HG03469 (cell line): ENCODE data around the gene DDIT4.
"Not testable (repeated sequence)": the region's sequence is repeated elsewhere in the genome, so short reads cannot be mapped to it uniquely, and the experiment has no call there.

Source experiments
- ATAC-seq: cut with Tn5 transposase; IDR thresholded peaks from one replicate; pipeline ENCODE4 v1.9.1; 2021; ENCODE audit warnings: mild to moderate bottlenecking, moderate library complexity, moderate number of reproducible peaks; ENCODE audit not compliant: unreplicated experiment

Gene DDIT4

GRCh38 chr10:72285972-72286521 lies 12.3 kb downstream of the DDIT4 start:
- ATAC-seq = no peak

DNA sequence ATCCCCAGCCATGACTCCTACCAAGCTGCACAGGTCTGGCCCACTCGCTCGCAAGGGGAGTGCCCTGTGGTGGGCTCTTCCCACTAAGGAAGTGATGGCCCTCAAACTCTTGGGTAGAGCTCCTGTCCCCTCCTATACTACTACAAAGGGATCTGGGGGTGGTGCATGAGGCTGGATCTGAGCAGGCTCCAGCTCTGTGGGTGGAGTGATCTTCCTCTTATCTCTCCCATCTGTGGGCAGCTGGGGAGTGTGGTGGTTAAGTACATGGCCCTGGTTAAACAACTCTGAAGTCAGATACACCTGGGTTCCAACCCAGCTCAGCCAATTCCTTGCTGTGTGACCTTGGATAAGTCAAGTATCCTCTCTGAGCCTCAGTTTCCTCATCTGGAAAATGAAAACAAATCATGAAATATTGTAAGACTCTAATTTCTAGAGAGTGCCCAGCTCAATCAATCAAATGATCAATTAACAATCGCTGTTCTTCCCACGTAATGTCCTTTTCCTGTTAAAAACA lies 17.4 kb downstream of the DDIT4 start:
- ATAC-seq = no peak

GRCh38 chr10:72292223-72292691 lies 18.5 kb downstream of the DDIT4 start:
- no peak for ATAC-seq

GRCh38 chr10:72295330-72295910 lies 21.7 kb downstream of the DDIT4 start:
- no peak for ATAC-seq

GRCh38 chr10:72296829-72297280 lies 23.1 kb downstream of the DDIT4 start:
- not testable (repeated sequence) for ATAC-seq

- ATAC-seq = peak; percentile 28
These were observed 23.6 kb downstream of the DDIT4 start for GRCh38 chr10:72297281-72297804.

GRCh38 chr10:72297805-72298591 lies 24.3 kb downstream of the DDIT4 start:
- ATAC-seq = peak; percentile 65

- ATAC-seq = no peak
These were observed 25.1 kb downstream of the DDIT4 start for GRCh38 chr10:72298592-72299519.

DNA sequence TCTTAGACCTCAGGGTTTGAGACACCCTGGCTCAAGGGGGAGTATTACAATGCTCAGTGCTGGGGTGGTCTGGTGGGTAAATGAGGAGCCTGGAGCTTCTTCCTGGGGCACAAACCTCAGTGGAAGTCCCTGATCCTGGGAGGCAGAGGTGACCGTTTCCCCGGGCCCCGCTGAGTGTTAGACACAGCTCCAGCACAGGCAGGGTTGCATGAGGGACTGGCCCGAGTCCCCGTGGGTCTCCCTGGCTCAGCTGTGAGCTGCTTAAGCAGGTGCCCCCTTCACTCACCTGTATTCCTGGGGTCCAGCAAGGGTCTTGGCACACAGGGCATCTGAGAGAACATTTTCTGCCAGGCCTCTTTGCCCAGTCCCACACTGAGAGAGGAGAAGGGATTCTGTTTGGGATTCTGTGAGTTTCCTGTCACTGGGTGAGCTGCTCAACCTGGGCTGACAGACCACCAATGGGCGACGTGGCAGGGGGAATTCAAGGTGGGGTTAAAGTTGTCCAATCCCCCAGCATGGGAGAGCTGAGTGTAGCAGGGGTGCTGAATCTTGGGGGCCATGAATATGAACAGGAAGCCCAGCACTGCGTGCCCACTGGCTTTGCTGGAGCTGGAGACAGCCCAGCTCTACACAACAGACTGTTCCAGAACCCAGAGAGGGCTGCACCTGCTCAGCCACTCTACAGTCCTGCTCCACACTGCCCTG lies 29.9 kb downstream of the DDIT4 start:
- ATAC-seq = no peak

- no peak for ATAC-seq
These were observed 32.6 kb downstream of the DDIT4 start for GRCh38 chr10:72306215-72306760.

GRCh38 chr10:72307711-72308110 lies 34.0 kb downstream of the DDIT4 start:
- not testable (repeated sequence) for ATAC-seq

GRCh38 chr10:72308320-72308987 lies 34.7 kb downstream of the DDIT4 start:
- no peak for ATAC-seq

GRCh38 chr10:72309290-72310240 lies 35.8 kb downstream of the DDIT4 start:
- ATAC-seq = no peak

- no peak for ATAC-seq
These were observed 36.5 kb downstream of the DDIT4 start for GRCh38 chr10:72310241-72310633.

DNA sequence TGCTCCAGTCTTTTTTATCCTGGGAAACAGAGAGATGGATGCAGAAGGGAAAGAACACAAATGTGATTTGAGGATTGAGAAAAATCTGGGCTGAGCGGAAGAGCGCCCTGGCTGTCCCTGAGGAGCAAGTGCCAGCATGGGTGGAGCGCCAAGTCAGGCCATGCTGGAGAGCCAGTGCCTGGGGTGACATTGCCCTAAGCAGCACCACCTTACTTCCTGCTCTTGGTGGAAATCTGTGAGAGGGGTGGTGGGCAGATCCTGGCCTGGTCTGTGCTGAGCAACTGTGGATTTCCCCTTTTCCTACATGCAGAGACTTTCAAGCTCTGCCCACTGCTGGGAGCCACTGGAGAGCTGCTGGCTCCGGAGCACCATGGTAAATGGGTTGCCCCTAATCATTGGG lies 36.9 kb downstream of the DDIT4 start:
- no peak for ATAC-seq

DNA sequence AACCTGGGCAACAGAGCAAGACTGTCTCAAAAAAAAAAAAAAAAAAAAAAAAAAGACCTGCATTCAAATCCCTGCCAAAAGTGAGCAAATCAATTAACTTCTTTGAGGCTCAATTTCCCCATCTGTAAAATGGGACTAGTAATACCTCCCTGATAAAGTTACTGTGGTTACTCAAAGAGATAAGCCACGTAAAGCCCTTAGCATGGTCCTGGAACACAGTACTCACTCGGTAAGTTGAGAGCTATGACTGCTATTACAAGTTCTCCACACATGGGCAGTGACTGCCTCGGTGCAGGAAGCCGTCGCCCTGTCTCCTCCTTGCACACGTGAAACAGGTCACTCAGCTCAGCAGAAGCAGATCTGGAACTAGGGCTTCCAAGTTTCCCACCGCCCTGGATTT lies 37.9 kb downstream of the DDIT4 start:
- no peak for ATAC-seq

DNA sequence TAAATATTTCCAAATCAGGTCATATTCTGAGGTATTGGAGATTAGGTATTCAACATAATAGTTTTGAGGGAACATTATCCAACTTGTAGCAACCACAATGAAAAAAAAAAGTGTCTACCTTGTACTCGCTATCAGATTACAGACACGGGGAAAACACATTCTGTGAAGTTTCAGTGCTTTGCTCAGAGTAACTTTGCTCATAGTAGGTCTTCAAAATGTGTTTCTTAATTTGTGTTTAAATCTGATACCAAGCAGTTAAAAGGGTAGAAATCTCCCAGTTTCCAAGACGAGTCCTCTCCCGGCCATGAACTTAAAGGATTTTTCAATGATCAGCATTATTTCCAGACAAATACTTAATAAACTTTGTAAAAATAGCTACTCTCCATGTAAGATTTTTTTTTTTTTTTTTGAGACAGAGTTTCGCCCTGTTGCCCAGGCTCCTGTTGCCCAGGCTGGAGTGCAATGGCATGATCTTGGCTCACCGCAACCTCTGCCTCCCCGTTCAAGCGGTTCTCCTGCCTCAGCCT lies 39.2 kb downstream of the DDIT4 start:
- ATAC-seq = no peak

DNA sequence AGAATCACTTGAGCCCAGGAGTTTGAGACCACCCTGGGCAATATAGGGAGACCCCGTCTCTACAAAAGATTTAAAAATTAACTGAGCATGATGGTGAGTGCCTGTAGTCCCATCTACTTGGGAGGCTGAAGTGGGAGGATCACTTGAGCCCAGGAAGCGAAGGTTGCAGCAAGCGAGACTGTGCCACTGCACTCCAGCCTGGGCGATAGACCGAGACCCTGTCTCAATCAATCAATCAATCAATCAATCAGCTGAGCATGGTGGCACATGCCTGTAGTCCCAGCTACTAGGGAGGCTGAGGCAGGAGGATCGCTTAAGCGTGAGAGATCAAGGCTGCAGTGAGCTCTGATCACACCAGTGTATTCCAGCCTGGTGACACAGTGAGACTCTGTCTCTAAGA lies 40.5 kb downstream of the DDIT4 start:
- ATAC-seq = no peak
